ENCODE results near the gene KRT5.
"Not testable (repeated sequence)": the region's sequence is repeated elsewhere in the genome, so short reads cannot be mapped to it uniquely, and the experiment has no call there.

KRT5 gene

DNA sequence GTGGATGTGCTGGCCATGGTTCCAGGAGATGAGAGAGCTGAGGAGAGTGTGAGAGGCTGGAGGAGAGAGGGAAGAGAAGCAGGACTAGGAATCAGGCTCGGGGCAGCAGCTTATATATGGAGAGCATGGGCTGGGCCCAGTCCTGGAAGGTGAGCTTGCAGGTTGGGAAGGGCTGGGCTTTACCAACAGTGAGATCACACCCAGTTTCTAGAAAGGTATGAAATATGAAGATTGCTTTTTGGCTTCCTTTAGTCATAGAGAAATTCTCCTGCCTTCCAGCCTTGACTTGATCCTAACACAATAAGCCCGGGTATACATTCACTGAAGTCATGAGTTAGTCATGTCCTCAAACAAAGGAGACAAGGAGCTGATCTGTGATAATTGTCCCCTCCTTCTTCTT lies 27.0 kb downstream of the KRT5 start, which contains the start of gene KRT6A:
Gene KRT6A (minus strand): TSS at position 86 of the 400 bp plus-strand sequence. CDS start 69 bp downstream, at position 17.
- DNase-seq, result no peak

- not testable (repeated sequence) for DNase-seq
These were observed 27.8 kb downstream of the KRT5 start for GRCh38 chr12:52492405-52492804.

- not testable (repeated sequence) for DNase-seq
These were observed 28.7 kb downstream of the KRT5 start for GRCh38 chr12:52491495-52491894.

DNA sequence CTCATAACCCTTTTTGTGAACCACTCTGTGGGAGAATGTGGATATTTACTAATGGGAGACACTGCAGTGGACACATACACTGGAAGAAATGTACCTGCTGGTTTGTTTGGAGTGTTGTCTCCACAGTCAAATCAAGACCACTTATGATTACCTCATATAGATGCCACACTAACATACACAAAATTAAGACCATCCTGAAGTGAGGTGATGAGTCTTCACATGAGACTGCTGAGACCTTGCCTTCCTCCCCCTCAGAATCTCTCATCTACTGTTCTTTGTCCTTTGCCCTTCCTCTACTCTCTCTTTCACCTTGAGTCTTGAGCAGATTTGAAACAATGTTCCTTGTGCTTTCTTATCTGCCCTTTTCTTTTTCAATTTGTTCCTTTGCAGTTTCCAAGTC lies 31.5 kb downstream of the KRT5 start:
- no peak for DNase-seq

DNA sequence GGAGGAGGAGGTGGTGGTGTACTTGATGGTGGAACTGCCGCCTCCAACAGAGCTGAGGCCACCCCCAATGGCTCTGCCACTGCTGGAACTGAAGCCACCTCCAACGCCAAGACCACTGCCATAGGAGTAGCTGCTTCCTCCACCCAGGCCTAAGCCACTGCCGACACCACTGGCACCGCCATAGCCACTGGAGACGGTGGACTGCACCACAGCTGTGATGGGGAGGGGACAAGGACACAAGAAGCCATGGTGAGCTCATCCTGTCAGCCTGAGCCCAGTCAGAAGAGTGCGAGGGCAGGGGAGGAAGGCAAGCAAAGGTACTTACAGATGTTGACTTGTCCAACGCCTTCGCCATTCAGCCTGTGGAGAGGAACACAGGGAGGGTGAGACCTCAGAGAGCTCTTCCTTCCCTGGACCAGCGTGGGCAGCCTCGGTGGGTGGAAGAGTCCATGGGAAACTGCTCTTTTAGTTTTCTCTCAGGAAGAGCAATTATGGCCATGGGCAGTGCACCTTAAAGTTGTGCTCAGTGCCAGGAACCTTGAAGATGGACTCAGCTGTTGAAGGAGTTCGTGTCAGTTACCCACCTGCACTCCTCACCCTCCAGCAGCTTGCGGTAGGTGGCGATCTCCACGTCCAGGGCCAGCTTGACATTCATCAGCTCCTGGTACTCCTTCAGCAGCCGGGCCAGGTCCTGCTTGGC lies 32.3 kb downstream of the KRT5 start:
- not testable (repeated sequence) for DNase-seq

DNA sequence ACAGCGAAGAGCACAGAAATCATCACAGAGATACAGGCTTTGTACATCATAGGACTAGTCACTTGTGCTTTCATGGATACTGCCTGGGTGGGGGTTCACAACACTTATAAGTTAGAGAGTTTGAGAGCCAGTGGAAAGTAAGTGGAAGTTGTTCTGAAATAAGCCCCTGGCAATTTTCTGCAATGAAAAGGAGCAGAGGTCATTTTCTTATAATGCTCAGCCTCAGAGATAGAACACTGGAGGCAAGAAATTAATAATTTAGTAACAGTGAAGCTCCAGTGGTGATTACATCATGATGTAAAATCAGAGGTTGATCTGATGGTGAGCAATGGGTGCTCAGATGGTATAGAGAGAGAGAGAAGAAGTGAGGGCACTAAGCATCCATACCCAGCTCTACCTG lies 33.0 kb downstream of the KRT5 start:
- DNase-seq, result no peak

DNA sequence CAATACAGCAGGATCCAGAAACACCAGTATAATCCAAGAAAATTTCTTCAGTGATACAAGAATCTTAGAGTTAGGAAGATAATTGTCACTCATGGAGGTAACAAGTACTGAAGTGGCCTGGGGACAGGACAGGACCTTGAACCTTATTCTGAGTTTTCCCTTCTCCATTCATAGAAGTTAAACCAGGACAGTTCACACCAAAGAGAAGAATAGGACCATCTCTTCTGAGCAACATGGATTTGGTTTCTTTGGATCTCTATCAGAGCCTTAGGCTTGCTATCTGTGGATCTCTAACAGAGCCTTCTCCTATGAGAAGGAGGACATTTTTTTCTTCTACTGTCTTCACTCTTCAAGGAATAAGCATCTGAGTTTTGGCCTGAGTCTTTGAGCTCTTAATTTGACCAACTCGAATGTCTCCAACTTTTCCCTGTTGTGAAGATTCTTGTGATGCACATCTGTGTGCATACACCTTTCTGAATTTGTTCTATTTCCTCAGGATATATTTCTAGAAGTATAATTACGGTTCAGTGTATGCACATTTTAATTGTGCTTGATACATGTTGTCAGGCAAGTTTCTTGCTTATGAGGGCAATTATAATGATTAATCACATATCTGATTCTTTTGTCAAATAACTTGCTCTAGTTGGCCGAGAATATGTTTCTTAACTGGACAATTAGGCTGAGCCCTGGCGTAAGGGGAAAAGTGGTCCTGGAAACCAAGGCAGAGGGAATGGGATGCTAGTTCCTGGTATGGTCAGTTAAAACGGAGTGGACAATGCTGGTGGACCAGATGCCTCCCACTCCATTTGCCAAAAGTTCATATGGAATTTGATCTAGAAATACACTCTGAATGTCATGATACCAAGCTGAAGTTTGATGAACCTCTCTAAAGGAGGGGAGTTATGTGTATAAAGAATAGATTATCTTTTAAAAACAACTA lies 33.8 kb downstream of the KRT5 start:
- DNase-seq, result no peak

DNA sequence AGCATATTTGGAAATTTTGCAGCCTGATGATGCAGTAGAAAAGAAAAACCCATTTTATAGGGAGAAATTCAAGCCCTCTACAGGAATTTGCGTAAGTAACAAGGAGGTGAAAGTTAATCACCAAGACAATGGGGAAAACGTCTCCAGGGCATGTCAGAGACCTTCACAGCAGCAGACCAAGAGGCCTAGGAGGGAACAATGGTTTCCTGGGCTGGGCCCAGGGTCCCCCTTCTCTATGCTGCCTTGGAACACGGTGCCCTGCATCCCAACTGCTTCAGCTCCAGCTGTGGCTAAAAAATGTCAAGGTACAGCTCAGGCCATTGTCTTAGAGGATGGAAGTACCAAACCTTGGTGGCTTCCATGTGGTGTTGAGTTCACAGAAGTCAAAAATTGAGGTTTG lies 40.1 kb downstream of the KRT5 start:
- no peak for DNase-seq

GRCh38 chr12:52477651-52478050 lies 42.5 kb downstream of the KRT5 start:
- no peak for DNase-seq

DNA sequence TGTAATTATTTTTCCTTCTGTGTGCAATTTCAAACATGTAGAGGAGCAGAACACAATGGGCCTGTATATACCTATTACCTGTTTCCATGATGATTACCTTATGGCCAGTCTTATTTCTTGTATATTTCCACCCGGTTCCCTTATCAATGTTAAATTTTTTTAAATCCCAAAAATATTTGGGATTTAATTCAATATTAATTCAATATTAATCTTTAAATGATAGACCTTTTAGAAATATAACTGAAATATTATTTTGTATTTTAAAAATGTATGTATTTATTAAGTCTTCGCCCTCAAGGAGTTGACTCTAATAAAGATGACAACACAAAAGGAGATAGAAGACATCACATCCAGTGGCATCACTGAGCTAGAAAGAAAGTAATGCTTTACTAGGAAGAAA lies 46.0 kb downstream of the KRT5 start:
- DNase-seq, result no peak

GRCh38 chr12:52473768-52474167 lies 46.4 kb downstream of the KRT5 start, which contains the start of gene KRT6C:
KRT6C (minus strand) TSS chr12:52473805; CDS start chr12:52473737, 68 bp downstream.
- no peak for DNase-seq

DNA sequence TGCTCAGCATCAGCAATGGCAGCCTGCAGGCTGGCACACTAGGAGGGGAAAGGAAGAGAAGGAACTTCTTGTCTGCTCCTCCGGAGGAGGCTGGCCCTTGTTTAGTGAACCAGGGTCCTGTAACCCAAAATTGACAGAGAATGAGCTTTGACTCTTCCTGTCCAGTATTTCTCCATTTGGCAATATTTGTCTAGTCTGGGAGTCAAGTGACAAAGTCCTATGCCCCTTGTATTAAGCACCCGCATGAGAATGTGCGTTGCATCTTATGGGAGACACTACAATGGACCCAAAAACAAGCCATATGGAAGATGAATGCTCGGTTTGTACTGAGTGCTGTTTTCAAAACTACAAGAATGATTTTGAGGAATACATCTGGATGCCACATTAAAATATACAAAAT lies 50.3 kb downstream of the KRT5 start:
- no peak for DNase-seq

DNA sequence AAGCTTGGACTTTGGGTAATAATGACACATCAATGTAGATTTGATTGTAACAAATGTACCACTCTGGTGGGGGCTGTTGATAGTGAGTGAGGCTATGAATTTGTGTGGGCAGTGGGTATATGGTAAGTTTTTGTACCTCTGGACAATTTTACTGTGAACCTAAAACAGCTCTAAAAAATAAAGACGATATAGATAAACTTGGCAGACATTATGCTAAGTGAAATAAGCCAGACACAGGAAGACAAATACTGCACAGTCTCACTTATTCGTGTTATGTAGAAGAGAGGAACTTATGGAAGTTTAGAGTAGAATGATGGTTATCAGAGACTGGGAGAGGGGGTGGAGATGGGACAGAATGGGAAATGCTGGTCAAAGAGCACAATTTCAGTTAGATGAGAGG lies 55.3 kb downstream of the KRT5 start:
- no peak for DNase-seq
